HG03521 (cell line): ENCODE data around the gene ARFGAP1.

Experiments
- ATAC-seq: cut with Tn5 transposase; IDR thresholded peaks from one replicate; pipeline ENCODE4 v1.9.1; 2021; ENCODE audit warnings: mild to moderate bottlenecking, moderate library complexity; ENCODE audit not compliant: unreplicated experiment

The ARFGAP1 gene

DNA sequence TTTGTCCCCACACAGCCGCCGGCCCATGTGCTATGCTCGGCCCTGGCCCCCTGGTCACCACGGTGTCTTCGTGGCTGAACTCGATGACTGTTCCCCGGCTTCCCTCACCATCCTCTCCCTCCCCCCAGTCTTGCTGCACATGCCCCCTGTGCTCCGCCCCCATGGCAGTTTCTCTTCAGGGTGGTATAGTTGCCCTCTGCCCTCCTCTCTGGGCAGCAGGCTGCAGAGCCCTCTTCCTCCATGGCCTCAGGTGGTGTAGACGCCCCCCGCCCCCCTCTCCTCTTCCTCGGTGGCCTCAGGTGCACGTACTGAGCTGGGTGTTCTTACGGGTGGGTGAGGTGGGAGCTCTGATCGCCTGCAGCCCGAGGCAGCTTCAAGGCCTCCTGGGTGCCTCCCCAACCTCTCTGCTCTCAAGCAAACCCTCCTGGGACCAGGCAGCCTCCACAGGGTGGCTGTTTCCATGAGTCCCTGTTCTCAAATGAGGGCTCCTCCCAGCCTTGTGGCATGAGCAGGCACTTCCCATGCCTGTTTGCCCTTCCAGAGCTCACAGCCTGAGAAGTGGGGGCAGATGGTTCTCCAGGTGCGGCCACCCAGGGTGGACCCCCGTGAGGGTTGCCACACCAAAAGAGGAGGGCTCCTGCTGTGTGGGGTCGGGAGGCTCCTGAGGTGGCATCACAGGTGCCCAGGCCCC is 45.1 kb downstream of the ARFGAP1 start:
- no peak for ATAC-seq

- ATAC-seq, result no peak
Measured at GRCh38 chr20:63318391-63319163, 46.0 kb downstream of the ARFGAP1 start.

- ATAC-seq, result no peak
Measured at GRCh38 chr20:63319164-63320040, 46.8 kb downstream of the ARFGAP1 start.

DNA sequence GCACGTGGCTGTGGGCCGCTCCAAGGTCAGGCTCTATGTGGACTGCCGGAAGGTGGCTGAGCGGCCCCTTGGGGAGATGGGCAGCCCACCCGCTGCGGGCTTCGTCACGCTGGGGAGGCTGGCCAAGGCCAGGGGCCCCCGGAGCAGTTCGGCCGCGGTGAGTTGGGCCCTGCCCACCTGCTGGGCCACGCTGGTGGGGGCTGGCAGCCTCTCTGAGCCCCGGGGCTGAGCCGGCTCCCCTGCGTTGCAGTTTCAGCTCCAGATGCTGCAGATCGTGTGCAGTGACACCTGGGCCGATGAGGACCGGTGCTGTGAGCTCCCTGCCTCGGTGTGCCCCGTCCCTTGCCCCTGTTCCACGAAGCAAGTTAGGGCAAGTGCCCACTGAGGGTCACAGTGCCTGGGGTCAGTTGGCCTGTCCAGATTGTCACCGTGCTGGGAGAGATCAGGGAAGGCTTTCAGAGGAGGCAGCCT is 47.5 kb downstream of the ARFGAP1 start:
- ATAC-seq, result no peak

- no peak for ATAC-seq
Measured at GRCh38 chr20:63320616-63321147, 48.1 kb downstream of the ARFGAP1 start.

GRCh38 chr20:63321148-63321831 is 48.7 kb downstream of the ARFGAP1 start:
- ATAC-seq, result no peak

DNA sequence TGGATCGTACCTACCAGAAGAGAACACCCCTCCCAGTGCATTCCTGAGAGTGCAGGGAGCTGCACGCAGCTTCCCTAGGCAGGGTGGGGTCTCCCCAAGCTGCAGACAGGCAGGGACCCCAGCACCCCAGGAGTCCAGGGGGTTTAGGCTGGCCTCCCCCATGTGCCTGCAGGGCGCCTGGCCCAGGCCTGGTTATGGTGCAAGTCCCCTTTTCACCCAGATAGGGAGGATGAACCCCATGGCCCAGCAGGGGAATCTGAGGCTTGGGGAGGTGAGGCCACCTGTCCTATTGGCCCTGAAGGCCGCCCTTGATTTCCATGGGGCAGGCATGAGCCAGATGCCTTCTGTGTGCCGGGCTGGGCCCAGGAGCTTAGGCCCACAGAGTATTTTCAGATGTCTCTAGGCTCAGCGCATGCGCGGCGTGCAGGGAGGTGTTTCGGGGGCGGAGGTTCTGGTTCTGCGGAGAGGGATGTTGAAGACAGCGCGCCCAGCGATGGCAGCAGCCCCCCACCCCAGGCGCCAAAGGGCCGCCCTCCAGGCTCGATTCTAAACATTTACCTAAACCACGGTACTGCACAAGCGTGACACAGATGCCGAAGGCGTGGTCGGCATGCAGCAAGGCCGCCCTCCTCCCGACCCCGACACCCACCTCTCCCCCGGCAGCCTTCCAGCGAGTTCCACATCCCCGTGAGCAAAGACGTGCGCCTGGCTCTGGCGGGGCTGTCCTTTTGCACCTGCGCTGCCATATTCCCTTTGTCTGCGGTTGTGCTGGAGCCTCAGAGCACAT is 49.7 kb downstream of the ARFGAP1 start:
- no peak for ATAC-seq

GRCh38 chr20:63322933-63323273 is 50.3 kb downstream of the ARFGAP1 start:
- ATAC-seq, result no peak

DNA sequence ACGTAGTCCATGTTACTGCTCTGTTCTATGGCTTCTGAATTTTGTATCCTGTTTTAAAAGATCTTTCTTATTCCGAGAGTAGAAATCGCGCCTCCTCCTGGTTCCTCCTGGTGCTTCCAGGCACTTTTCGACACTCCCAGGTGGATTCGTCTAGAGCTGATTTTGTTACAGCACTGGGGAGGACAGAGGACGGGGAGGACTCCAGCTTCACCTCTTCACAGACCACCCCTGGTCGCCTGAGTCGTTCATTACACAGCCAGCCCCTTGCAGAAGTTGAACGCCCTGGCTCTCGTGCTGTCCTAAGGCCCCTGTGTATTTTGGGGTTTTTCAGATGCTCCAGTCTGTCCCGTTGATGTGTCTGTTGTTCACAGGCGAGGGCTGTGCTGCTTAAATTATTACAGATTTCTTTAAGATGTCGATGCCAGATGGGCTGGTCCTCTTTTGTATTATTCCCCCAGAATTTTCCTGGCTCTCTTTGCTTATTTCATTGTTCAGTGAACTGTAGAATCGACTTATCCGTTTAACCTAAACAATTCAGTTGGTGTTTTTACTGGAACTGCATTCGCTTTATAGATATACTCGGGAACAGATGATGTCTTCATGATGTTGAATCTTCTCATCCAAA is 50.9 kb downstream of the ARFGAP1 start:
- ATAC-seq, result no peak

DNA sequence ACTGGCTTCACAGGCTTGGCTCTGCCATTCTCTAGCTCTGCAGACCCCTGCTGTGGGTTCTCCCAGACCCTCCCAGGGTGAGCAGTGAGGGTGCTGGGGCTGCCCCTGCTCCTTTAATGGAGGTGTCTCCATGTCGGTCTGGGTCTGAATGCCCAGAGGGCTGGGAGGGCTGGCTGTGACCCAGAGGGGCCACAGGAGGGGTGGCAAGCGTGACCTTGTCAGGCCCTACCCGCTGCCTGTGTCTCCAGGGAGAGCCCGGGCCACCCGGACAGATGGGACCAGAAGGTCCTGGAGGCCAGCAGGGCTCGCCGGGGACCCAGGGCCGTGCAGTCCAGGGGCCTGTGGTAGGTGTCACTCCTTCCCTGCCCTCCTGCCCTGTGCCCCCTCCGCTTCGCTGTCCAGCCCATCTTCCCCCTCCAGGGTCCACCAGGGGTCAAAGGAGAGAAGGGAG is 52.4 kb downstream of the ARFGAP1 start:
- ATAC-seq, result no peak

DNA sequence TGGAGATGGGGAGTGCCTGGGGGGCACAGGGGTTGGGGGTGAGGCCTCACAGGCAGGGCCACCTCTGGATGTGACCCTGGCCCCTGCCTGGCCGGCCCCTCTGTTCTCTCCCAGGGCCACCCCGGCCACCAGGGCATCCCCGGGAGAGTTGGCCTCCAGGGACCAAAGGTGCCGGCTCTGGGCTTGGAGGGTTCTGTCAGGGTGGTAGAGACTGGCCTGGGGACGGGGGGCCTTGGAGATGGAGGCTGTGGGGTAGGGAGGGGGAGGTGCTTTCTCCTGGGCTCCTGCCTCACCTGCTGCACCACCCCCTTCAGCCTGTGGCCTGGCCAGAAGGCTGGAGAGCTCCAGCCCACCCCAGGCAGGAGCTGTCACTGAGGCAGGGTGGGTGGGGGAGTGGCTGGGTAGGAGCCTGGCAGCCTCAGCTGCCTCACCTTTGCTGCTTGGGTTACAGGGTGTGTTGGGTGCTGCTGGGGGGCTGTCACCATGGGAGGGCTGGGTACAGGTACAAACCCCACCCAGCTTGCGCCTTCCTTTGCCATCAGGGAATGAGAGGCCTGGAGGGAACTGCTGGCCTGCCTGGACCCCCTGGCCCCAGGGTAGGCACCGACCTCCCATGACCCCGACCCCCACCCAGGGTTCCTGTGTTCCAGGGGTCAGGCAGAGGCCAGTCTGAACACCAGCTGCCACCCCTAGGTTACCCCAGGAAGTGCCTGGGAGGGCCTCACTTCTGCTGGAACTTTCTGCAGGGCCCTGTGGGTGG is 53.1 kb downstream of the ARFGAP1 start:
- ATAC-seq, result no peak

DNA sequence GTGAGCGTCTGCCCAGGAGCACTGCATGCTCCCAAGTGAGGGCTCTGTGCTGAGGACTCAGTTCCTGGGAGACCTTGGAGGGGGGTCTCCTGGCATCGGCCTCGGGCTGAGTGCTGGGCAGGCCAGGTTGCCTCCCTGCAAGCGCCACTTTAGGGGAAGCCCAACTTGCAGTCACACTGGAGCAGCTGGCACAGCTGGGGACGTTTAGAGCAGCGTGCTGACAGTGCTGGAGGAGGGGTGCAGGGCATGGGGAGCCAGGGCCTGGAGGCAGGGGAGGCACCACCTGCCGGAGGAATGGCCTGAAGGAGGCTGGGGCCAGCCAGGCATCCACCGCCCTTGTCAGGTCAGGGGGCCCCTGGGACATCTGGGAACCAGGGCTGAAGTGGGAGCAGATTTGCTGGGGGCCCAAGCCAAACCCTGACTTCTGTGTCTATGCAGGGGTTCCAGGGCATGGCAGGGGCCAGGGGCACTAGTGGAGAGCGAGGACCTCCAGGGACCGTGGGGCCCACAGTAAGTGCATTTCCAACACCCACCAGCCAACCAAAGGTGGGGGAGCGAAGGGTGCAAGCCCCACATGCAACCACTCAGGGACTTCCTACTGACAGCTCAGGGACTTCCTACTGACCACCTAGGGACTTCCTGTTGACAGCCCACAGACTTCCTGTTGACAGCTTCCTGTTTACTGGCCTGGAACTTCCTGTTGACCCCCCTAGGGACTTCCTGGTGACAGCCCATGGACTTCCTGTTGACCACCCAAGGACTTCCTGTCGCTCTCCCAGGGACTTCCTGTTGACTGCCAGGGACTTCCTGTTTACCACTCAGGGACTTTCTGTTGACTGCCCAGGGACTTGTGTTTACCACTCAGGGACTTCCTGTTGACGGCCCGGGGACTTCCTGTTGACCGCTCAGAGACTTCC is 54.0 kb downstream of the ARFGAP1 start:
- no peak for ATAC-seq

DNA sequence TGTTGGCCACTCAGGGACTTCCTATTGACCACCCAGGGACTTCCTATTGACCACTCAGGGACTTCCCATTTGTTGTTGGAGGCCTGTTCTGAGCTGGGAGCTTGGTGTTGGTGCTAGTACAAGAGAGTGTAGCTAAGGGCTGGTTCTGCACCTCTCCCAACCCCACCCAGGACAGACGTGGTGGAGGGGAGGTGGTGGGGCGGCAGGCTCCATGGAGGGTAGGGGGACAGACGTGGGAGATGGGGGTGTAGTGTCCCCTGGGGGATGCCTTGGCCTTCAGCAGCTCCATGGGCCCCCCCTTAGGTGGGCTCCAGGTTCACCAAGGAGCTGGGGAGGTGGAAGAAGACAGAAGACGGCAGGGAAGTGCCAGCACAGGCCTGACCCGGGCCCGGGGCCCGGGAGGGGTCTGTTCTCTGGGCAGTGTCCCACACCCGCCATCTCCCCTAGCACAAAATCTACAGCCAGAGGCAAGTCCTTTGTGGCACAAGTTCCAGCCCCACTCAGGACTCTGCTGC is 54.7 kb downstream of the ARFGAP1 start:
- no peak for ATAC-seq

DNA sequence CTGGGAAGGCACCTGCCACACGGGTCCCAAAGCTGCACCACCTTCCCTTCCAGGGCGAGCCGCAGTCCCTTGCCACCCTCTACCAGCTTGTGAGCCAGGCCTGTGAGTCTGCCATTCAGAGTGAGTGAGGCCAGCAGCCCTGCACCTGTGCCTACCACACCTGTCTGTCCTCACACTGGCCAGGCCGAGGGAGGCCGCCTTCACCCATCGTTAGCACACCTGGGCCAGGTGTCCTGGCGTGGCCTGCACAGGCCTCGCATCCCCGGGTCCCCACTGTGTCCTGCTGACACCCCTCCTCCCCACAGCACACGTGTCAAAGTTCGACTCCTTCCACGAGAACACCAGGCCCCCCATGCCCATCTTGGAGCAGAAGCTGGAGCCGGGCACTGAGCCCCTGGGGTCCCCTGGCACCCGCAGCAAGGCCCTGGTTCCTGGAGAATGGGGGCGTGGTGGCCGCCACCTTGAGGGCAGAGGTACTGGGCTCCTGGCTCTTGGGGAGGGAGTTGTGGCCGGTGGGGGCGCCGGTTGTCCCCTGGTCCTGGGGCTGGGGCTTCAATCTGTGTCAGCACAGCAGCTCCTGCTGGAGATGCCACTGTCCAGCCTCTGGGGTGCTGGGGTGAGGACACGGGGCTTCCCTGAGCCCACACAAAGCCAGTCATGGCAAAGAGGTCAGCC is 55.5 kb downstream of the ARFGAP1 start:
- no peak for ATAC-seq

- ATAC-seq, result no peak
Measured at GRCh38 chr20:63328718-63329275, 56.2 kb downstream of the ARFGAP1 start.

DNA sequence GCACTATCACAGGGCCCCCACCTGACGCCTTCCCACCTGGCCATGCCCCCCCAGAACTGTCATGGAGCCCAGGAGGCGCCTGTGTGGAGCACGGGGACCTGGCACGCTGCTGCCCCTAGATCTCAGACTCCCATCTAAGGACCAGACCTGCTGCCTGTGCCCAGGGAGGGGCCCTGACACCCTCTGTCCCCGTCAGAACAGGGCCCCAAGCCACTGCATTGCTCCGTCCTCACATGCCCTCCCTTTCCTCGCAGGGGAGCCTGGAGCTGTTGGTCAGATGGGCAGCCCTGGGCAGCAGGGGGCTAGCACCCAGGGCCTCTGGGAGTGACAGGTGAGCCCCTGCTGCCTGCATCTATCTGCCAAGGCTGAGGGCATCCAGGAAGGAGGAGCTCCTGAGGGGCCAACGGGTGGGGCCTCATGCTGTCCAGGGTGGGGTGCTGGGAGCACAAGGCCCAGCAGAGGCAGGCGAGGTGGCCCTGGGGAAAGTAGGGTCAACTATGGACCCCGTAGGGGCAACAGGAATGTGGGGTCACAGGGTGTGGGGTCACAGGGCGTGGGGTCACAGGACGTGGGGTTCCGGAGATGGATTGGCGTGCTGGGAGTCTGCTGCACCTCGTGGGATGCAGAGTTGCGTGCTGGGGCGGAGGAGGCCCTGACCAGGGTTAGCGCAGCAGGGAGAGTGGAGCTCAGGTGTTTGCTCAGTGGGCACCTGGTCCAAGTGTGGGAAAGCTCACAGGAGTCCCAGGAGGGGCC is 56.9 kb downstream of the ARFGAP1 start:
- ATAC-seq, result no peak
